Liver (tissue), 9 donors: ENCODE data around the gene TOE1. TPM values are rescaled to one million over a fixed set of nuclear protein-coding genes. Genes with fewer than 3 reads are reported as not detected.

Experiments
- DNase-seq: peaks from one replicate; pipeline ENCODE4 v3.0.0-alpha.2; 2017; ENCODE audit warnings: low spot score
- H3K27ac ChIP-seq, 2 donors: one replicate each; pipeline ENCODE4 v1.7.0; 2013; ENCODE audit warnings: inconsistent platforms in 2 of 2, low read length in 2 of 2, control low read depth in 1 of 2, low read depth in 1 of 2, mild to moderate bottlenecking in 1 of 2
- H3K27me3 ChIP-seq, 4 donors: one replicate each; pipeline versions ENCODE4 v1.6.1 to v1.7.0; 2013; ENCODE audit warnings: low read length in 3 of 4, inconsistent platforms in 1 of 4, mild to moderate bottlenecking in 1 of 4, moderate library complexity in 1 of 4; ENCODE audit not compliant: control insufficient read depth in 4 of 4, insufficient read depth in 4 of 4
- H3K36me3 ChIP-seq, 4 donors: one replicate each; pipeline versions ENCODE4 v1.6.1 to v1.7.0; 2013; ENCODE audit warnings: low read length in 3 of 4, mild to moderate bottlenecking in 3 of 4, low read depth in 1 of 4, moderate library complexity in 1 of 4; ENCODE audit not compliant: control insufficient read depth in 4 of 4, insufficient read depth in 3 of 4
- H3K4me1 ChIP-seq, 4 donors: one replicate each; pipeline versions ENCODE4 v1.6.1 to v1.7.0; 2013; ENCODE audit warnings: low read length in 3 of 4, mild to moderate bottlenecking in 3 of 4, moderate library complexity in 1 of 4; ENCODE audit not compliant: control insufficient read depth in 4 of 4, insufficient read depth in 4 of 4
- H3K4me3 ChIP-seq, 3 donors: one replicate each; pipeline versions ENCODE4 v1.6.1 to v1.7.0; 2013; ENCODE audit warnings: low read length in 3 of 3, control low read depth in 1 of 3, low read depth in 1 of 3, mild to moderate bottlenecking in 1 of 3
- H3K9ac ChIP-seq, 2 donors: one replicate each; pipeline ENCODE4 v1.7.0; 2013; ENCODE audit warnings: low read length in 2 of 2, mild to moderate bottlenecking in 2 of 2, moderate library complexity in 2 of 2, control low read depth in 1 of 2, low read depth in 1 of 2
- H3K9me3 ChIP-seq, 4 donors: one replicate each; pipeline versions ENCODE4 v1.6.1 to v1.7.0; 2013; ENCODE audit warnings: low read length in 3 of 4; ENCODE audit not compliant: control insufficient read depth in 4 of 4
- EGR1 ChIP-seq, 2 donors: IDR thresholded peaks; 2 replicates each; pipeline ENCODE4 v1.6.1; 2016 to 2018; ENCODE audit warnings: antibody characterized with exemption in 2 of 2, low read depth in 2 of 2
- FOXA1 ChIP-seq: IDR thresholded peaks from 2 replicates; pipeline ENCODE4 v1.6.1; 2016; ENCODE audit warnings: antibody characterized with exemption
- FOXA2 ChIP-seq: IDR thresholded peaks from 2 replicates; pipeline ENCODE4 v1.6.1; 2016; ENCODE audit warnings: antibody characterized with exemption
- GABPA ChIP-seq, 2 donors: IDR thresholded peaks in 1 of 2; conservative IDR thresholded peaks in 1 of 2; 2 replicates each; pipeline ENCODE4 v1.6.1; 2016; ENCODE audit warnings: antibody characterized with exemption in 2 of 2, mild to moderate bottlenecking in 1 of 2, moderate library complexity in 1 of 2
- HNF4A ChIP-seq, 2 donors: conservative IDR thresholded peaks; 2 replicates each; pipeline ENCODE4 v1.6.1; 2016; ENCODE audit warnings: antibody characterized with exemption in 2 of 2, mild to moderate bottlenecking in 2 of 2
- HNF4G ChIP-seq: IDR thresholded peaks from 2 replicates; pipeline ENCODE4 v1.6.1; 2016; ENCODE audit warnings: antibody characterized with exemption
- JUND ChIP-seq, 2 donors: IDR thresholded peaks; 2 replicates each; pipeline ENCODE4 v1.6.1; 2016; ENCODE audit warnings: antibody characterized with exemption in 2 of 2
- NR2F2 ChIP-seq: IDR thresholded peaks from 2 replicates; pipeline ENCODE4 v1.6.1; 2016; ENCODE audit warnings: antibody characterized with exemption
- RAD21 ChIP-seq, 2 donors: IDR thresholded peaks; 2 replicates each; pipeline ENCODE4 v1.6.1; 2016; ENCODE audit warnings: antibody characterized with exemption in 2 of 2, mild to moderate bottlenecking in 2 of 2
- RXRA ChIP-seq, 2 donors: IDR thresholded peaks; 2 replicates each; pipeline ENCODE4 v1.6.1; 2017 to 2018; ENCODE audit warnings: antibody characterized with exemption in 2 of 2, mild to moderate bottlenecking in 1 of 2
- SP1 ChIP-seq: IDR thresholded peaks from 2 replicates; pipeline ENCODE4 v1.6.1; 2018; ENCODE audit warnings: antibody characterized with exemption, mild to moderate bottlenecking
- YY1 ChIP-seq: IDR thresholded peaks from 2 replicates; pipeline ENCODE4 v1.6.1; 2016; ENCODE audit warnings: antibody characterized with exemption, mild to moderate bottlenecking
- WGBS: extraction: QIAGEN DNeasy Blood & Tissue Kit; methylation state at CpG from one replicate; pipeline ENCODE4 v1.1.7; 2013; 5-methylcytosine and 5-hydroxymethylcytosine counted together
- polyA plus RNA-seq, 2 donors: library from polyadenylated mRNA; stranded (reverse) in 1 of 2; unstranded in 1 of 2; fragments of 200-250 nt in 1 of 2; fragments of >200 nt in 1 of 2; fragmentation: Nextera tagmentation in 1 of 2; extraction: Ambion mirVana in 1 of 2; gene quantifications; one replicate each; pipeline versions ENCODE4 v1.2.1 to v1.2.3, GENCODE V29; 2013 to 2015
- total RNA-seq, 2 donors: library from RNA; depleted of rRNA; stranded (reverse); fragments of >200 nt; gene quantifications; one replicate each; pipeline ENCODE4 v1.2.3, GENCODE V29; 2014
- TF ChIP-seq, protein P1 (sequence below): IDR thresholded peaks from 2 replicates; pipeline ENCODE4 v1.6.1; 2016; ENCODE audit warnings: antibody characterized with exemption
- TF ChIP-seq, protein P2 (sequence below): IDR thresholded peaks from 2 replicates; pipeline ENCODE4 v1.6.1; 2016; ENCODE audit warnings: antibody characterized with exemption, mild to moderate bottlenecking
- TF ChIP-seq, protein P3 (sequence below): IDR thresholded peaks from 2 replicates; pipeline ENCODE4 v1.6.1; 2016; ENCODE audit warnings: antibody characterized with exemption
- TF ChIP-seq, protein P4 (sequence below): IDR thresholded peaks from 2 replicates; pipeline ENCODE4 v1.6.1; 2016; ENCODE audit warnings: antibody characterized with exemption
- TF ChIP-seq, protein P5 (sequence below): fragments of 150-350 bp; IDR thresholded peaks from 2 replicates; pipeline ENCODE4 v1.5.1; 2017; ENCODE audit warnings: improper control_type of control experiment, low read depth, low read length; ENCODE audit not compliant: missing input control
- donor health status: healthy.
- donor health status: healthy.
- donor health status: healthy.
- donor health status: healthy.
- donor health status: healthy.

TOE1 gene
- total and polyA plus RNA-seq, 4 donors: 3.5 to 9.1 (median 5.8) TPM

DNA sequence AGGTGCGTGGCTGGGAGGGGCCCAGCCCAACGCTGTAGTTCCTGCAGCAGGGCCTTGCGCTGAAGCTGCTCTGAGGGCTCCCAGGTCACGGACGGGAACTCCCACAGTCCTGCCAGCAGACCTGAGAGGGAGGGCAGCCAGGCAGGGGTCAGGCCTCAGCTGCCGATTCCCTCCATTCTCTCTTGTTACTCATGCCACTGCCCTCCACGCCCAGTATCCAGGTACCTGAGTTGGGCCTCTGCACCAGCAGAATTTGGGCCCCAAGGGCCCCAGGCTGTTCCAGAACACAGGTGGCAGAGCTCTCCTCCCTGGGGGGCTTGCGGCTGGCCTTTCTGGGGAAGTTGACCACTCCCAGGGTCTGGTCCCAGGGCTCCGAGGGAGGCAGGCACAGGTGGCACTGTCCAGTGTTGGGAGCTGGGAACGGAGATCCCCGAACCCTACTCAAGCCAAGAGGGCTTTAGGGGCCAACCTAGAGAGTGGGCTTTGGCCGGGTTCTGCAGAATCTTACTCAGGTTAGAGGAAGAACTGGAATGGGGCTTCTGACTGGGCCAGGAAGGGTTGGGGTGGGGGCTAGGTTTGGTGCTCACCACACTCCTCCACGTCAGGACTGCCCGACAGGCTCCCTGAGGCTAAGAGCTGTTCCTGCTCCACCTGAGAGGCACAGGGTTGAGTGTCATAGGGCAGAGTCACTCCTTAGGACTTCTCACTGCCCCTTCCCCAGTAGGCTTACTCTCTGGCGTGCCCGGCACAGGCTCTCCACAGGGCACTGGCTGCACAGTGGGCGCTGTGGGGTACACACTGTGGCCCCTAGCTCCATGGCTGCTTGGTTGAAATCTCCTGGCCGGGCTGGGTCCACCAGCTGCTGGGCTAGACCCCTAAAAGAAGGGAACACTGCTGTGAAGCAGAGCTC lies 8.3 kb upstream of the TOE1 start:
- DNase-seq: no peak
- Histone ChIP-seq H3K9me3 (no peaks in the 10 kb centered on the region), H3K36me3 (peaks cover 2 to 25% (median 6%) of the 10 kb centered on the region in 4 donors), H3K9ac (no peak overlapping the region), H3K4me1 (peaks cover 3 to 15% (median 7%) of the 10 kb centered on the region in 4 donors), H3K27ac (no peak overlapping the region), H3K4me3 (no peak overlapping the region), H3K27me3 (no peaks in the 10 kb centered on the region)
- WGBS: 98% methylated on average over 18 of the region's 18 CpGs
- TF ChIP-seq HNF4A (conservative IDR thresholded peaks at IDR 0.05): no peak
- TF ChIP-seq, protein P1, sequence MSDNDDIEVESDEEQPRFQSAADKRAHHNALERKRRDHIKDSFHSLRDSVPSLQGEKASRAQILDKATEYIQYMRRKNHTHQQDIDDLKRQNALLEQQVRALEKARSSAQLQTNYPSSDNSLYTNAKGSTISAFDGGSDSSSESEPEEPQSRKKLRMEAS: no peak
- no peak for TF ChIP-seq SP1
- no peak for TF ChIP-seq HNF4G
- TF ChIP-seq, protein P2, sequence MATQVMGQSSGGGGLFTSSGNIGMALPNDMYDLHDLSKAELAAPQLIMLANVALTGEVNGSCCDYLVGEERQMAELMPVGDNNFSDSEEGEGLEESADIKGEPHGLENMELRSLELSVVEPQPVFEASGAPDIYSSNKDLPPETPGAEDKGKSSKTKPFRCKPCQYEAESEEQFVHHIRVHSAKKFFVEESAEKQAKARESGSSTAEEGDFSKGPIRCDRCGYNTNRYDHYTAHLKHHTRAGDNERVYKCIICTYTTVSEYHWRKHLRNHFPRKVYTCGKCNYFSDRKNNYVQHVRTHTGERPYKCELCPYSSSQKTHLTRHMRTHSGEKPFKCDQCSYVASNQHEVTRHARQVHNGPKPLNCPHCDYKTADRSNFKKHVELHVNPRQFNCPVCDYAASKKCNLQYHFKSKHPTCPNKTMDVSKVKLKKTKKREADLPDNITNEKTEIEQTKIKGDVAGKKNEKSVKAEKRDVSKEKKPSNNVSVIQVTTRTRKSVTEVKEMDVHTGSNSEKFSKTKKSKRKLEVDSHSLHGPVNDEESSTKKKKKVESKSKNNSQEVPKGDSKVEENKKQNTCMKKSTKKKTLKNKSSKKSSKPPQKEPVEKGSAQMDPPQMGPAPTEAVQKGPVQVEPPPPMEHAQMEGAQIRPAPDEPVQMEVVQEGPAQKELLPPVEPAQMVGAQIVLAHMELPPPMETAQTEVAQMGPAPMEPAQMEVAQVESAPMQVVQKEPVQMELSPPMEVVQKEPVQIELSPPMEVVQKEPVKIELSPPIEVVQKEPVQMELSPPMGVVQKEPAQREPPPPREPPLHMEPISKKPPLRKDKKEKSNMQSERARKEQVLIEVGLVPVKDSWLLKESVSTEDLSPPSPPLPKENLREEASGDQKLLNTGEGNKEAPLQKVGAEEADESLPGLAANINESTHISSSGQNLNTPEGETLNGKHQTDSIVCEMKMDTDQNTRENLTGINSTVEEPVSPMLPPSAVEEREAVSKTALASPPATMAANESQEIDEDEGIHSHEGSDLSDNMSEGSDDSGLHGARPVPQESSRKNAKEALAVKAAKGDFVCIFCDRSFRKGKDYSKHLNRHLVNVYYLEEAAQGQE: no peak
- no peak for TF ChIP-seq EGR1 (IDR thresholded peaks at IDR 0.05; ENCODE audit: low read depth in 2 of 2)
- no peak for TF ChIP-seq JUND (IDR thresholded peaks at IDR 0.05)
- TF ChIP-seq RXRA (IDR thresholded peaks at IDR 0.05): no peak
- TF ChIP-seq FOXA2: no peak
- TF ChIP-seq RAD21 (IDR thresholded peaks at IDR 0.05): no peak
- TF ChIP-seq FOXA1: no peak
- no peak for TF ChIP-seq YY1
- no peak for TF ChIP-seq NR2F2
- TF ChIP-seq, protein P3, sequence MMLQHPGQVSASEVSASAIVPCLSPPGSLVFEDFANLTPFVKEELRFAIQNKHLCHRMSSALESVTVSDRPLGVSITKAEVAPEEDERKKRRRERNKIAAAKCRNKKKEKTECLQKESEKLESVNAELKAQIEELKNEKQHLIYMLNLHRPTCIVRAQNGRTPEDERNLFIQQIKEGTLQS: no peak
- TF ChIP-seq, protein P4, sequence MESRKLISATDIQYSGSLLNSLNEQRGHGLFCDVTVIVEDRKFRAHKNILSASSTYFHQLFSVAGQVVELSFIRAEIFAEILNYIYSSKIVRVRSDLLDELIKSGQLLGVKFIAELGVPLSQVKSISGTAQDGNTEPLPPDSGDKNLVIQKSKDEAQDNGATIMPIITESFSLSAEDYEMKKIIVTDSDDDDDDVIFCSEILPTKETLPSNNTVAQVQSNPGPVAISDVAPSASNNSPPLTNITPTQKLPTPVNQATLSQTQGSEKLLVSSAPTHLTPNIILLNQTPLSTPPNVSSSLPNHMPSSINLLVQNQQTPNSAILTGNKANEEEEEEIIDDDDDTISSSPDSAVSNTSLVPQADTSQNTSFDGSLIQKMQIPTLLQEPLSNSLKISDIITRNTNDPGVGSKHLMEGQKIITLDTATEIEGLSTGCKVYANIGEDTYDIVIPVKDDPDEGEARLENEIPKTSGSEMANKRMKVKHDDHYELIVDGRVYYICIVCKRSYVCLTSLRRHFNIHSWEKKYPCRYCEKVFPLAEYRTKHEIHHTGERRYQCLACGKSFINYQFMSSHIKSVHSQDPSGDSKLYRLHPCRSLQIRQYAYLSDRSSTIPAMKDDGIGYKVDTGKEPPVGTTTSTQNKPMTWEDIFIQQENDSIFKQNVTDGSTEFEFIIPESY: no peak

DNA sequence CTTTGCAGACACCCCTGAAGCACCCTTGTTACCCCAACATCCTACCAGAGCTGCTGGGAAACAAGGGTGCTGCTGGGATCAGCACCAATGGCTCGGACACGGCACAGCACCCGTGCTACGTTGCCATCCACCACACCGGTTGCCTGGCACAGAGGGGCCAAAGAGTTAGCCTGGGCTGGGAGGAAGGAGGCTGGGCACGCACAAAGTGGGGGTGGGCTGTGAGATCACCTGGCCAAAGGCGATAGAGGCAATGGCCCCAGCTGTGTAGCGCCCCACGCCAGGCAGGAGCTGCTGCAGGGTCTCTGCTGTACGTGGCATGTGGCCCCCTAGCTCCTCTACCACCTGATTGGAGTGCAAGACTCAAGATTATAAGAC lies 7.6 kb upstream of the TOE1 start:
- Histone ChIP-seq H3K9ac (no peak overlapping the region), H3K27ac (no peak overlapping the region), H3K36me3 (peaks cover 2 to 25% (median 6%) of the 10 kb centered on the region in 4 donors), H3K4me1 (peaks cover 0 to 8% (median 2%) of the 10 kb centered on the region in 4 donors), H3K9me3 (no peaks in the 10 kb centered on the region), H3K27me3 (no peaks in the 10 kb centered on the region), H3K4me3 (no peak overlapping the region)
- DNase-seq: no peak
- WGBS: 98% methylated on average over 10 of the region's 10 CpGs
- no peak for TF ChIP-seq GABPA (IDR thresholded peaks at IDR 0.05 in 1 of 2, conservative IDR thresholded peaks at IDR 0.05 in 1 of 2)
- no peak for TF ChIP-seq FOXA2
- TF ChIP-seq, protein P1: no peak
- no peak for TF ChIP-seq HNF4A (conservative IDR thresholded peaks at IDR 0.05)
- TF ChIP-seq, protein P2: no peak
- TF ChIP-seq JUND (IDR thresholded peaks at IDR 0.05): no peak
- TF ChIP-seq YY1: no peak
- TF ChIP-seq RAD21 (IDR thresholded peaks at IDR 0.05): no peak
- no peak for TF ChIP-seq FOXA1
- TF ChIP-seq RXRA (IDR thresholded peaks at IDR 0.05): no peak
- TF ChIP-seq NR2F2: no peak
- TF ChIP-seq, protein P5, sequence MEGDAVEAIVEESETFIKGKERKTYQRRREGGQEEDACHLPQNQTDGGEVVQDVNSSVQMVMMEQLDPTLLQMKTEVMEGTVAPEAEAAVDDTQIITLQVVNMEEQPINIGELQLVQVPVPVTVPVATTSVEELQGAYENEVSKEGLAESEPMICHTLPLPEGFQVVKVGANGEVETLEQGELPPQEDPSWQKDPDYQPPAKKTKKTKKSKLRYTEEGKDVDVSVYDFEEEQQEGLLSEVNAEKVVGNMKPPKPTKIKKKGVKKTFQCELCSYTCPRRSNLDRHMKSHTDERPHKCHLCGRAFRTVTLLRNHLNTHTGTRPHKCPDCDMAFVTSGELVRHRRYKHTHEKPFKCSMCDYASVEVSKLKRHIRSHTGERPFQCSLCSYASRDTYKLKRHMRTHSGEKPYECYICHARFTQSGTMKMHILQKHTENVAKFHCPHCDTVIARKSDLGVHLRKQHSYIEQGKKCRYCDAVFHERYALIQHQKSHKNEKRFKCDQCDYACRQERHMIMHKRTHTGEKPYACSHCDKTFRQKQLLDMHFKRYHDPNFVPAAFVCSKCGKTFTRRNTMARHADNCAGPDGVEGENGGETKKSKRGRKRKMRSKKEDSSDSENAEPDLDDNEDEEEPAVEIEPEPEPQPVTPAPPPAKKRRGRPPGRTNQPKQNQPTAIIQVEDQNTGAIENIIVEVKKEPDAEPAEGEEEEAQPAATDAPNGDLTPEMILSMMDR: no peak
